HG02759 (cell line): ENCODE results near the gene SHTN1.

Experiments
- ATAC-seq: cut with Tn5 transposase; IDR thresholded peaks from one replicate; pipeline ENCODE4 v1.9.1; 2021; ENCODE audit warnings: mild to moderate bottlenecking, moderate library complexity; ENCODE audit not compliant: unreplicated experiment

The SHTN1 gene, protein sequence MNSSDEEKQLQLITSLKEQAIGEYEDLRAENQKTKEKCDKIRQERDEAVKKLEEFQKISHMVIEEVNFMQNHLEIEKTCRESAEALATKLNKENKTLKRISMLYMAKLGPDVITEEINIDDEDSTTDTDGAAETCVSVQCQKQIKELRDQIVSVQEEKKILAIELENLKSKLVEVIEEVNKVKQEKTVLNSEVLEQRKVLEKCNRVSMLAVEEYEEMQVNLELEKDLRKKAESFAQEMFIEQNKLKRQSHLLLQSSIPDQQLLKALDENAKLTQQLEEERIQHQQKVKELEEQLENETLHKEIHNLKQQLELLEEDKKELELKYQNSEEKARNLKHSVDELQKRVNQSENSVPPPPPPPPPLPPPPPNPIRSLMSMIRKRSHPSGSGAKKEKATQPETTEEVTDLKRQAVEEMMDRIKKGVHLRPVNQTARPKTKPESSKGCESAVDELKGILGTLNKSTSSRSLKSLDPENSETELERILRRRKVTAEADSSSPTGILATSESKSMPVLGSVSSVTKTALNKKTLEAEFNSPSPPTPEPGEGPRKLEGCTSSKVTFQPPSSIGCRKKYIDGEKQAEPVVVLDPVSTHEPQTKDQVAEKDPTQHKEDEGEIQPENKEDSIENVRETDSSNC

DNA sequence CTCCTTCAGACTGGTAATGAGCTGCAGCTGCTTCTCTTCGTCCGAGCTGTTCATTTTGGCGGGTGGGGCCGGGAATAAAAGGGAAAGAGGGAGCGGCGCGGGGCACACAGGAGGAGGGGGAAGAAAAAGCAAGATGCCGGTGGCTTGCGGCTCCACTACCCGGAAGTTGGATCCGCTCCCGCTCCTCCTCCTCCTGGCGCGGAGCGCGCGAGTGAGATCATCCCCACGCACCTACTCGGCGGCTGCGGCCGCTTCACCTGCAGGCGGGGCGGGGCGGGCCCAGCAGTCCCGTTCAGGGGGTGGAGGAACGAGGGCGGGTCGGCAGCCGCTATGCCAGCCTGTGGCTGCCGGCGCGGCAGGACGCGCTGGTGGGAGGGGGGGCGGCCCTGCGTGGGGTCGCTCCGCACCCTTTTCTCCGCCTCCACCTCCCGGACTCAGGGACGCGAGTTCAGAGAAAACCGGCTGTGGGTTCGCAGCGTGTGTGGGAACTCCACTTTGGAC lies at the start of gene SHTN1:
Gene SHTN1 (minus strand): TSS at position 162 of the 501 bp plus-strand sequence. CDS start 108 bp downstream, at position 54.
- ATAC-seq = peak; percentile 63

DNA sequence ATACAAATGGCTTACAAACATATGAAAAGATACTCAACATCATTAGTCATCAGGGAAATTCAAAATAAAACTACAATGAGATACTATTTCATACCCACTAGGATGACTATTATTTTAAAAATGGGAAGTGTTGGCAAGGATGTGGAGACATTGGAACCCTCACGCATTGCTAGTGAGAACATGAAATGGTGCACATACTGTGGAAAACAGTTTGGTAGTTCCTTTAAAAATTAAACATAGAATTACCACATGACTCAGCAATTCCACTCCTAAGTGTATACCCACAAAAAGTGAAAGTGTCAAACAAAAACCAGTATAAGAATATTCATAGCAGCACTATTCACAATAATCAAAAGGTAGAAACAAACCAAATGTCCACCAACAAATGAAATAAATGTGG lies 48.5 kb upstream of the SHTN1 start:
- ATAC-seq = no peak

DNA sequence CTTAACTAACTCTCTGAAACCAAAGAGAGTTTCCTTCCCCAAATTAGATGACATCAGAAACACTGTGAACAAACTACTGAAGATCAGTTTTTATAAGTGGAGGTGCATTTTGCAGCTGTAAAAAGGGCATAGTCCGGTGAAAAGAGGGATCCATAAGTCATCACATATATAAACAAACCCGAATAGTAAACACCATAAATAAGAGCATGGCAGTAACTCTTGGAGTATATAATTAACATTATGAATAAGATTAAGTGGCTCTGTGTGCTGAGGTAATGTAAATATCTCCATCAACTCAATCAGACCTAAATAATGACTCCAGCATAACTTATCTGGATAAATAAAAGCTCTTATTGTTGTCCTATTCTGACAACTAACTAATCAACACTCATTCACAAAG lies 43.0 kb upstream of the SHTN1 start:
- no peak for ATAC-seq

DNA sequence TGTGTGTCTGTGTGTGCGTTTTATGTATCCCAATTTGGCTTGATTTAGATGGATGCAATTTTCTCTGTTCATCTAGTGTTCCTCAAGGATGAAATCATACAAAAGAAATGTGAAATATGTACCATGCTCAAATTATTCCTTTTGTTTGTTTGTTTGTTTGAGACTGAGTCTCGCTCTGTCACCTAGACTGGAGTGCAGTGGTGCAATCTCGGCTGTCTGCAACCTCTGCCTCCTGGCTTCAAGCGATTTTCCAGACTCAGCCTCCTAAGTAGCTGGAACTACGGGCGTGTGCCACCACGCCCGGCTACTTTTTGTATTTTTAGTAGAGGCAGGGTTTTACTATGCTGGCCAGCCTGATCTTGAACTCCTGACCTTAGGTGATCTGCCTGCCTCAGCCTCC lies 11.3 kb upstream of the SHTN1 start:
- ATAC-seq = no peak

DNA sequence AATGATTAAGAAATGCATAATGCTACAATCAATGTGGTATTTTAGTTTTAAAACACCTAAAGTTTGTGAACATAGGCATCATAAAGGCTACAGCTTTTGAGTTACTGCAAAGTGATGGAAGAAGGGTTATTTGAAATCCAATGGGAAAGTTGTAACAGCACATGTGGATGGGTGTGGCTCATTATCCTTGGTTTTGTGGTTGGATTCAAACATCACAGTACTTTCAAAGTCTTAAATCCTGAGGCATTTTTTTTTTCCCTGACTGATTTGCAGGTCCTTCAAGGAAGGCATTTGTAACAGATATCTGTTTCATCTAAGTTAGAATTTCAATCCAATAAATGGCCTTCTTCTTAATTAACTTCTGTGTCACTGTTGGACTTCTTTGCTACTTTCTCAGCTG lies 9.8 kb upstream of the SHTN1 start:
- ATAC-seq = no peak

DNA sequence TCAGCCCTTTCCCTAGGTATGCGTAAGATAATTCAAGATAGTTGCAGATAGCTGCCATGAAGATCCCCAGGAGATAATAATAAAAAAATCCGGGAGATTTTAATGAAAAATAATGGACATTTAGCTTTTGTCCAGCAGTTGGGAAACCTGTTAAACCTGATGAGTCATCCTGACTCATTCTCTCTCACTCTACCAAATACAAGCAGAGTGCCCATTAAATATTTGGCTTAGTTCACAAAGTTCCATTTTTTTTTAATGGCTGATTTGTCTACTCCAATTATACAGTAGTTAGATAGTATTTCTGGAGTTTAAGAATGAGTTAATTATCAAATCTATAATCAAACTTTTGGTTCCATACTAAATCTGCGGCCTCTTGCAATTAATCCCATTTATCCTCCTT lies 2.1 kb upstream of the SHTN1 start:
- ATAC-seq = no peak

DNA sequence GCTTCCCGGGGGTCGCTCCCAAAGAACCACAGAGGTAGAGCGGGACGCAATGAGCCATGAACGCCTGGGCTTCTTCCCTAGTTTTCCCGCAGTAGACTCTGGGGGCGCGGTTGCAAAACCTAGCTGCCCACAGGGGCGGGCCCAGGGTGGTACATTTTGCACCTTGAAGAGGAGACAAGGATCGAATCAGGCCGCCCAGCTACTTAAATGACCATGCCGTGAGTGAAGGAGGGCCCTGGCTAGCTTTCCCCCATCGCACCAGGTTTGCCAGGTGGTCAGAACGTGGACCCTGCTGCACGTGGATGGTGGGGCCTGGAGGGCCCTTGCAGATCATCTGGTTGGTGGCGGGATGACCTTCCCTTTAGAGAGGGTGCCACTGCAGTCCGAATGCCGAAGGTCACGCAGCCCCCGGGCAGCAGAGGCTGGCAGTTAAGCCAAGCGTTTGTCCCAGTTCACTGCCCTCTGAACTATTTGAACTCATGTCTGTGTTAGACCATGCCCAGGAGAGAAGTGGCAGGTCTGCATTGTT lies 604 bp upstream of the SHTN1 start:
- ATAC-seq = no peak

DNA sequence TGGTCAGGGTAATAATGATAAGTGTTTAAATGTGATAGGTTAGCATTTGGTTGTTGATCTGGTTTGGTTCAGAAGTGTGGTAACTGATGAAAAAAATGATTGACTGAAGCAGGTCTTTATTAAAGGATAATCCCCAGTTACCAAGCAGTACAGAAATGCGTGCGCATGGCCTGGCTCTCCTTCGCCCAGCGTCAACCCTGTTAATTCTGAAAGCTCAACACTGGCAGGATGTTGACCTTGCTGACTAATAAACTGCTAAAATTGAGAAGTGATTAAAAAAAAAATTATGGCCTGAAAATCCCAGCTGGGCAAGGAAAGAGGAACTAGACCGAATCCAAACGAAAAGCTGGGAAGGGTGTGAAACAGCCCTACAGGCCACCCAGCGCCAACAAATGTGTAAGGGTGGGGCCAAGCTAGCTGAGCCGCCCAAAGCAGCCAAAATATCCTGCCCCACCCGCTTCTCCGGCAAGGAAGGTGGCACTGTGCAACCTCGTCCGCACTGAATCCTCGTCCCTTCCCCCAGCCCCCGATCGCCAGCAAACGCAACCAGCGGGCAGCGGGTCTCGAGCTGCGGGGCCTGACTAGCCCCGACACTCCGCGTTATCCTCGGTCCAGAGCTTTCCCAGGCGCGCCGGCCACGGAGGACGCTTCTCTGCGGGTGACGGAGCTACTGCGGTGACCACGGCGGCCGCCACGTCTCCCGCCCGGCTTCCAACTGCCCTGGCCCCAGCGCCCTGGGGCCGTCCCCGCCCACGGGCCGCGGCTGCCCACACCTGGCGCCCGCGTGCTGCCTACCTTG lies 561 bp downstream of the SHTN1 start:
- ATAC-seq = peak; percentile 61

DNA sequence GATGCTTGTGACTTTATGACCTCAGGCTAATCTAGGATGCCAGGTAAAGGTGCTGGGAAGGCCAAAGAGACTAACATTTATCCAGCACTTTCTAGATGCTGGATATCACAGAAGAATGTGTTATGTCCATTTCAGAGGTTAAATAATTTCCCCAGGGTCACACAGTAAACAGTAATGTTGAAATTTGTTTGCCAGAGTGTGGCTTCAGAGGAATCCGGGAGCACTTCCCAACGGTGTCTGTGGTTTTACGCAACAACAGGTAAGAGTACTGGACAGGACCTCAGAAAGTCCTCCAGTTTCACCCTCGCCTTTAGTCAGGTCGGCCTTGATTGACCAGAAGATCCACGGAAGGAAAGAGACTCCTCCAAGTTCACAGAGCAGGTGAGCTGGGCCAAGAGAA lies 1.7 kb downstream of the SHTN1 start:
- no peak for ATAC-seq

DNA sequence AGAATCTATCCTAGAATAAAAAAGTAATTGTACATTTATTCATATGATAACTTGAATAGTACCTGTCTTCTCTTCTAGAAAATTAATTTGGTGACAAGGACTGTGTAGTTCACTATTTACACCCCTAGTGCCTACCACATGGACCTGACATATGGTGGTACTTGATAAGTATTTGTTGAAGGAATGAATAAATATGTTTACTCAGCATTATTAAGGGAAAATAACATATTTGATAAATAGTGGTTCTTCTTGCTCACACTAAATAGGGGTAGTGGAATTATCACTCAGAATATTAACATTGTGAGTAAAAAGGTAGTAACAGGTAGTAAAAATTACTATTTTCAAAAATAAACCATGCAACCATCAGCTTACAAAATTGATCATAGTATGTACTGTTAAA lies 2.8 kb downstream of the SHTN1 start:
- ATAC-seq = no peak

DNA sequence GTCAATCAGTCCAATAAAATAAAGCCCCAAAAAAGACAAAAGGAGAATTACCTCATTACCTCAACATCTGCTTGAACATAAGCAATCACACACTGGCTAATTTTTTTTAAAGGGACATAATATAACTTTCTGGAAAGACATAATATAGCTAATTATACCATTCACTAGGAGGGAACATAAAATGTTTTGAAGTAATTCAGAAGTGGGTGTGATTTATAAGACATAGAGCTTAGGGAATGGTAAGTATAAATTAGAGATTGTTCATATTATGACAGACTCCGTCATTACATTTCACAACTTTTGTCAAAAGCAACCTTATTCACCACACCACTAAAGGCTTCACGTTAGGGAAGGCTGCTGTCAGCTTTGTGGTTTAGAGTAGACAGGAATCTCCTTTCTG lies 3.8 kb downstream of the SHTN1 start:
- no peak for ATAC-seq

DNA sequence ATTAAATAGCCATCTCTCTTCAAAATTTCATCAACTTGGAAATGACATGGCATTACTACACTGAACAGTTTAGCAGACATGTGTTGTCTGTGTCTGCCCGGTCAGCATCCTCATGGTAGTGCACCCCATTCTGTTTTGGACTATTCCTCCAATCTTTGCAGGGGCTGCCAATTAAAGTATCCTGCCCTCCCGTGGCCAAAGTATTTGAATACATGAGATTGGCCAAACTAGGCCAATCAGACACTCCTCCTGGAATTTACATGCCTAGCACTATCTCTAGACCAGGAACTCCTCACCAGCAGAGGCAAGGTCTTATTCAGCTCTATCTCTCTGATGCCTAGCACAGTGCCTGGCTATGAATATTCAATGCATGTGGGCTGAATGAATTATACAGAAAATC lies 4.4 kb downstream of the SHTN1 start:
- ATAC-seq = no peak

DNA sequence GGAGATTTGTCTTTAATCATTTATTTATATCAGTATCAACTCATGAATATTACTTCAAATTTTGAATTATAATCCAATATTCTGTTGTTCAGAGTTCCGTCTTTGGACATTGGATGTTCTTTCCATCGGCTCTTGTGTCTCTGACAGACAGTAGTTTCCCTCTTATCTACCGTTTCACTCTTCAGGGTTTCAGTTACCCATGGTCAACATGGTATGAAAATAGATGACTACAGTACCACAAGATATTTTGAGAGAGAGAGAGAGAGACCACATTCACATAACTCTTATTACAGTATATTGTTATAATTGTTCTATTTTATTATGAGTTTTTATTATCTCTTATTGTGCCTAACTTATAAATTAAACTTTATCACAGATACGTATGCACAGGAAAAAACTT lies 6.8 kb downstream of the SHTN1 start:
- ATAC-seq = no peak

DNA sequence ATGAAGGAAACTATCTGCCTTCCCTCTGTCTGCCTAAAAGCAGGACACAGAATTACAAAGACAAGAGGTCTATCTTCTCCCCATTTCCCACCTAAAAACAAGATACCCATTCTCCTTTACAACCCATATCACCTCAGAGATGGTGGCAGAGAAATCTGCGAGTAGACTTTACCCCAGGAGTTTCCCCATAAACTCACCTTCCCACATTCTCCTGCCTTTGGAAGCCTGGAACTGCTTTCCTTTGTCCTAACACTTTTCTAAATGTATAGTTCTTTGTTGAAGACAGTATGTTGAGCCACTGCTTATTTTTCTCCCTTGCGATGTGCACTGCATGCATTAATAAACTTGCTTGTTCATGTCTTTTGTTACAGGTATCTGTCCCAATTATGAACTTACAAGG lies 8.0 kb downstream of the SHTN1 start:
- ATAC-seq = no peak

DNA sequence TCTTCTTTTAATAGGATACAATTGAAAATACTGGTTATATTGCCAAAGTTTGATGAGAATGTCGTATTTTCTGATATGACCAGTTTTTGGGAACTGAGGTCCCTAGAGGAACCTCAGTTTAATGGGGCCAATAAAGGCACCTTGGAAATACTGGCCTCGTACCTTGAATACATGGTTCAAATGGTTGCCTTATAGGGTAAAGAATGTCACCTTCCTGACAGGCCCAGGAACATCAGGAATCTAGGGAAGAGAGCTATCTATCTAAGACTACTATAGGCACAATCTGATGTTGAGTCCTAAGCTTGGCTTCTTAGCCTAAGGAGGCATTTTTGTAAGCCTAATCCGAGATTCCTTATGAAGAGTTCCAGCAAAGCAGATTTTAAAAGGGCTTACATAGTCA lies 9.3 kb downstream of the SHTN1 start:
- ATAC-seq = no peak

DNA sequence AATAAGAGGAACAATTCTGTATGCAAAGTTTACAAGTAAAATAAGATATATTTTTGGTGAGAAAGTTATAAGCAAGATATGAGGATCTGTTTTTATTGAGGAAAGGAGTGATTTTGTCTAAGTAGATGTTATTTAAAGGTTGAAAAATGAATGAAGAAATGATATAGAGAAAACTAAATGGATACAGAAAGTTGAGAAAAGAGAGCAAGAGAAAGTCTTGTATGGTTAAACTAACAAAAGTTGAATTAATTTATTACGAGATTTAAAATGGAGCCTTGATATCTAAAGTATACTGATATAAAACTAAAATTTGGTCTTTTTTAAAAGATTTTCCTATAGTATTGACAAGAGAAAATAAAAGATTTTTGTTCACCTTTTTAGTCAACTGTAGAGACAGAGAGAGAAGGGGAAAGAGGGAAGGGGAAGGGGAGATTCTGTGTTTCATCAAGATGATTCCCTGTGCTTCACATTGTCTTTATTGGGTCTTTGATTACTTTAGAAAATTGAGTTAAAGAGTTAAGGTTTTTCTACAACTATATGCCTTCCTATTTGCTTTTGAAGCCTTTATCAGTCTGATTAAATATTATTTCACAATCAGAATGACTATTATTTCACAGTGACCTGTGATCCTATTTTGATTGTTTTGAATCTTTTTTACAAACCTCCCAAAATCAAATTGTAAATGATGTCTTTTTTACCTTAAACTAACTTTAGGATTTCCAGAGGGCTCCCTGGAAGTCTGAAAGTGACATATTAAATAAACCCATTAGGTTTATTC lies 10.7 kb downstream of the SHTN1 start:
- no peak for ATAC-seq

DNA sequence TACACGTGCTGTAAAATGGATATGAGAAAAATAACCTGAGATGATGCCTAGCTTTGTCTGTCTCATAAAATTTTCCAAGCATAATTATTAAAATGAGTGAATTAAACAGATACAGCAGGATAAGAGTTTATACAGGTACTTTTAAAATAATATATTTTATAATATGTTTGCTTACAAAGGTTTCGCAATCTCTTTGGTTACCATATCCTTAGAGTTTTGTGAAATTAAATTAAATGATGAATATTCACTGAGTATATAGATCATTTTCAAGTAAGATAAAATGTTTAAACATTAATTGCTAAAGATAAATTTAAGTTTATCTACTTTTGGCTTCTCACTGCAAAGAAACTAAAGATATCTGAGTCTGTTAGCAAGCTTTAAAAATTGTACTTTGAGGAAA lies 11.4 kb downstream of the SHTN1 start:
- no peak for ATAC-seq

DNA sequence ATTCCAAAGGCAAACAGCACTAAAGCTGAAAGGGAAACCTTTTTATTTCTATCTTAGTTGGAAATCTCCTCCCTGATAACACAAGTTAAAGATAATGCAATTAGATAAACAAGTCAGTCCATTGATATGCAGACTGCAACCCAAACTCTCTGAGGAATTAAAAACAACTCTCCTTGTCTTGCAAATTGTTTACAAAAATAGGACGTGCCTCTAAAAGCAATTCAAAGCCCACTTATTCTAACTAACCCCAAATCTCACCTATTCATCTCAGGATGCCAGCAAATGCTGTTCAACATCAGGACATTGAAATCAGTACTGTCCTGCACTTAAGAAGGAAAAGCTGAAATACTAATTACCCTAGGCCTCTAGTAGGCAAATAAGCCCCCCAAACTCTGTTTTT lies 12.8 kb downstream of the SHTN1 start:
- no peak for ATAC-seq

DNA sequence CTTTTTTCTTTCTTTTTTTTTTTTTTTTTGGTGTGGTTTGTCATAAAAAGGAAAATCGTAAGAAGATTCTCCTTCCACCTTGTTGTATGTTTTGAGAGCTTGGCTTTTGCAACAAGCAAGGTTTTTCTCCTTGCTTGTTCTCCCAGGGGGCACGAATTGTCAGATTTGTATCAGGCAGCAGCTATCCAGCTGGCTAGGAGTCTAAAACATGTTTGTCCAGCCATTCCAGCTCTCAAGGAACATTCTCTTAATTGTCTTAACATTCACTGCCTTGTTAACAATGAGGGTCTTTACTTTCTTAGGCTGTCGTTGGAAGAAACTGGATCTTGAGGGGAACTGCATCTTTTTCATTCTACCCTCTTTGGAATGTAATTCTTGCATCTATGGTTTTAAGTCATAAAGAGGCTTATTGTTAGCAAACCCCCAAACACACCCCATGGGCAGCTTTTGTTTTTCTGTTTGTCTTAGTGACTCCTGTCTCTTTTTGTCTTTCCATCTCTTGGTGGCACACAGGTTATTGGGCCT lies 14.6 kb downstream of the SHTN1 start:
- no peak for ATAC-seq

DNA sequence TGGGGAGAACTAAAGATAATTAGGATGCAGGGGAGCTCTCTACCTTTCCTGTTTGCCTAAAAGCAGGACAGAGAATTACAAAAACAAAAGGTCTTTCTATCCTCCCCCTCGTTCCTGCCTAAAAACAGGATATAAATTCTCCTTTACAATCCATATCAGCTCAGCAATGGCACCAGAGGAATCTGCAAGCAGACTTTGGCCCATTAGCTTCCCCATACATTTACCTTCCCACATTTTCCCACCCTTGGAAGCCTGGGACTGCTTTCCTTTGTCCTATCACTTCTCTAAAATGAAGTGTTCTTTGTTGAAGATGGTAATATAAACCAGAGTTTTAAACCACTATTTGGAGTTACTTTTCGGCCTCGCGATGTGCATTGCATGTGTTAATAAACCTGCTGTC lies 15.5 kb downstream of the SHTN1 start:
- ATAC-seq = no peak
